Measurements from ENCODE around the gene OR2Z1. TPM values are rescaled to one million over a fixed set of nuclear protein-coding genes. Genes with fewer than 3 reads are reported as not detected.

The OR2Z1 gene
- total and polyA plus RNA-seq, 2 of the 4 experiments (the other 2 are of a cell fraction), result not detected

DNA sequence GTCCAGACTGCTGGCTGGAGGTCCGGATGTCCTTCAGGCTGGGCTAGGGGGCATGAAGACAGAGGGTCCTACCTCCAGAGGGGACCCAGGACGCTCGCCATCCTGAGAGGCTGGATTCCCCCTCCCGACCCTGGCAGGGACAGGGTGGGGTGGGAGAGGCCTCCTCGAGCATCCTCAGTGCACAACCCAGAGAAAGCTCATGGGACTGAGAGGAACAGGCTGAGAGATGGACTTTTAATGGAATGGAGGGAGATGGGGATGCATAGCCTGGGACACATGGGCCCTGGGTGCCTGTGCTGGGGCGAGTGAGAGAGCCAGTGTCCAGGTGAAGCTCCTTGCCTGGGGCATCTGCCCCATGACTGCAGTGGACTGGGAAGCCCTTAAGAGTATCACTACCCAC is 25.9 kb upstream of the OR2Z1 start:
- no peak overlapping the region for H3K23ac ChIP-seq (ENCODE audit: low read depth, low read length)
- no peak overlapping the region for H4K91ac ChIP-seq (ENCODE audit: insufficient read depth, low read depth, low read length)
- H2BK15ac ChIP-seq (ENCODE audit: low read depth, low read length), result no peak overlapping the region
- POLR2A ChIA-PET (ENCODE audit: unreplicated experiment), result no interaction called here
- H3K36me3 ChIP-seq (ENCODE audit: control insufficient read depth, insufficient read depth, low read length), result no peaks in the 10 kb centered on the region
- no peaks in the 10 kb centered on the region for H3K9me1 ChIP-seq (ENCODE audit: insufficient read depth, low read length)
- no peak overlapping the region for H2AK9ac ChIP-seq (replicated peaks; ENCODE audit: low read depth, low read length, poor library complexity)
- H3K9me3 ChIP-seq (ENCODE audit: control insufficient read depth, insufficient read depth, low read length), result peaks cover 31% of the 10 kb centered on the region
- H4K20me1 ChIP-seq (ENCODE audit: insufficient read depth, low read length), result no peaks in the 10 kb centered on the region
- H2BK5ac ChIP-seq (ENCODE audit: low read depth, low read length, poor library complexity, severe bottlenecking), result no peak overlapping the region
- no peak overlapping the region for H3K27ac ChIP-seq (ENCODE audit: insufficient read depth, low read length)
- H3K79me1 ChIP-seq (ENCODE audit: low read depth in 1 of 2, low read length in 2 of 2), result no peaks in the 10 kb centered on the region
- H3K9ac ChIP-seq (ENCODE audit: low read depth, low read length), result no peak overlapping the region
- dilution Hi-C loops (cut with HindIII; ENCODE audit: low sequenced_read_pairs, unreplicated experiment), result no loop called here
- H3K14ac ChIP-seq (replicated peaks; ENCODE audit: low read depth, low read length), result no peak overlapping the region
- no TSS peak for BruUV-seq (replicated peaks)
- no peak for DNase-seq
- no peak overlapping the region for H3K4ac ChIP-seq (ENCODE audit: low read depth, low read length)
- no peaks in the 10 kb centered on the region for H3K27me3 ChIP-seq (ENCODE audit: control insufficient read depth, insufficient read depth, low read length)
- H3K4me1 ChIP-seq (ENCODE audit: control insufficient read depth, insufficient read depth, low read length), result no peaks in the 10 kb centered on the region
- H3K4me3 ChIP-seq (ENCODE audit: insufficient read depth, low read depth, low read length), result no peak overlapping the region
- H4K5ac ChIP-seq (ENCODE audit: low read depth, low read length), result no peak overlapping the region
- in situ Hi-C loops (cut with MboI; ENCODE audit: low sequenced_read_pairs), result no loop called here
- no peak overlapping the region for H4K8ac ChIP-seq (ENCODE audit: low read depth in 2 of 2, low read length in 2 of 2)
- TF ChIP-seq USF2 (IDR thresholded peaks at IDR 0.05; ENCODE audit: low read depth, low read length) (no peak), MXI1 (IDR thresholded peaks at IDR 0.05; ENCODE audit: borderline replicate concordance, low read depth, low read length) (no peak), POLR2A (IDR thresholded peaks at IDR 0.05; ENCODE audit: low read depth, low read length) (no peak), RAD21 (IDR thresholded peaks at IDR 0.05; ENCODE audit: low read length) (no peak)
- no peak overlapping the region for H3K18ac ChIP-seq (ENCODE audit: low read depth, low read length)
- H3K4me2 ChIP-seq (ENCODE audit: low read depth, low read length), result no peak overlapping the region
- CTCF ChIA-PET, result interaction anchor here (0.6 kb wide), 1 partner anchor 14 kb away, joined by 3 read pairs; no protein-coding TSS in a partner anchor
- ATAC-seq (ENCODE audit: low read depth), result no peak
- no CpG with 5 or more reads among the region's 6 CpGs for WGBS, 2 experiments (ENCODE audit: extremely low coverage in 2 of 2, insufficient read length in 1 of 2)
- H2BK20ac ChIP-seq (ENCODE audit: low read depth, low read length), result no peak overlapping the region
- H2BK120ac ChIP-seq (ENCODE audit: low read depth, low read length), result no peak overlapping the region
- H2AFZ ChIP-seq (replicated peaks; ENCODE audit: low read length, poor library complexity), result no peak overlapping the region
- intact Hi-C loops (cut with micrococcal nuclease), result no loop called here
- no peak overlapping the region for H3K56ac ChIP-seq (ENCODE audit: extremely low read depth, insufficient read depth, low read length)
- H2AK5ac ChIP-seq (ENCODE audit: low read depth, low read length), result no peak overlapping the region

Data from IMR-90 (cell line).